Urothelium cell line (cell line): Measurements from ENCODE around the gene UXS1.

Experiments used
- DNase-seq: peaks from one replicate; pipeline ENCODE4 v3.0.0; 2011; ENCODE audit warnings: low spot score, mixed read lengths
- FAIRE-seq: peaks from 2 replicates; lab custom pipeline; 2011; peaks lifted over from hg19 to GRCh38; lab: Jason Lieb, UNC

The UXS1 gene

DNA sequence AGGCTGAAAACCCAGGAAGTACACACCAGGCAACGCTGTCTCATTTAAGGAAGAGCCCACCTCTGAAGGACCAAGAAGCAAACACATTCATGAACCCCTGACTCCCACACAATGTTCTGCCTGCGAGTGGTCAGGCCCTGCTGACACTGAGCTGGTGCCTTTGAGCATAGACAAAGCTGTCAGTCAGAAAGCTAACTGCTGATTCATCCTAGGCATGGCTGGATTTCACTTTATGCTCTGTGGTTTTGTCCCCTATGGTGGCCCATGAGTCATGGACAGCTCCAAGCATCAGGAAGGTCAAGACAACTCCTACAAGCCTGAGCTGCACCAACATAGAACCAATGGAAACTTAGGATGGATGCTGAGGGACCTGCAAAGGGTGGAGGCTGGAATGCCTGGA is 78.9 kb downstream of the UXS1 start:
- DNase-seq (peak; percentile 86), FAIRE-seq (peak; percentile 97)

DNA sequence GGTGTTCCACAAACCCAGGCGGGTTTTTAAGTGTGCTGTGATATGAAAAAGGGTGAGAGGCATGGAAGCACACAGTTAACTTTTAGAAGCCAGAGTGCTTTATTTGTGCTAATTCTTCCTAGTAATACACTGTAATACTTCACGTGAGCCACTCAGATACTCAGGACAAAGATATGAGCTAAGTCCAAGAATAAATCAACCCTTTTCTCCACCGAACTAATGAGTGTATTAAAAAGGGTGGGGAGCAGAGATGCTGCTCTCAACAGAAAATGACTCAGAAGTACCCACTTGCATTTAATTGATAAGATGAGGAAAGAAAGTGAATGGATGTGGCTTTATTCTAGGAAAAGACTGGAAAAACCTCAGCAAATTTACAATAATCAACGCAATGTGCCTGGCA is 79.9 kb downstream of the UXS1 start:
- no peak for FAIRE-seq
- no peak for DNase-seq

DNA sequence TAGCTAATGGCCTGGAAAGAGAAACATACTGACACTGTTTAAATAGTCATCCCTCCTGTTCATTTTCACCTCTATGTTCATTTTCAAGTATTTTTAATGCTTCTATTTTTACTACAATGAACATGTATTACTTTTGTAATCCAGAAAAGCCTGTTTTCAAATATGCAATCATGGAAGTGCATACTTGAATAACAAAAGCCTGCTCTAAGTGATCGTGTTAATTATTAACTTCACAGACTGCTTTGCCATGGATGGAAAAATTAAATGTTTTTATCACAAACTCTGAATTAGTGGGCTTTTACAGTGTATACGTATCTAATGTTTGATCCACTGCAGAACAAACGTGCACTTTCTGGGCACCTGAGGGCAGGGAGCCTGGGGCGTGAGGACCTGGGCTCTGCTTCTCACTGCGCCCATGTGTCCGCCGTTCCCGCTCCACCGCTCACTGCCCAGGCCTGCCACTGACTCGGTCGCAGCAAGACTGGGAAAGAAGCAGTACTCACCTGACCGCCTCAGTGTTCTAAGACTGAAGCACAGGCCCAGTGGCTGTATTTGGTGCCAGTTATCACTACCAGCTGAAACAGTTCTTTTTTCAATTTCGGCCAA is 80.6 kb downstream of the UXS1 start:
- no peak for FAIRE-seq
- no peak for DNase-seq

DNA sequence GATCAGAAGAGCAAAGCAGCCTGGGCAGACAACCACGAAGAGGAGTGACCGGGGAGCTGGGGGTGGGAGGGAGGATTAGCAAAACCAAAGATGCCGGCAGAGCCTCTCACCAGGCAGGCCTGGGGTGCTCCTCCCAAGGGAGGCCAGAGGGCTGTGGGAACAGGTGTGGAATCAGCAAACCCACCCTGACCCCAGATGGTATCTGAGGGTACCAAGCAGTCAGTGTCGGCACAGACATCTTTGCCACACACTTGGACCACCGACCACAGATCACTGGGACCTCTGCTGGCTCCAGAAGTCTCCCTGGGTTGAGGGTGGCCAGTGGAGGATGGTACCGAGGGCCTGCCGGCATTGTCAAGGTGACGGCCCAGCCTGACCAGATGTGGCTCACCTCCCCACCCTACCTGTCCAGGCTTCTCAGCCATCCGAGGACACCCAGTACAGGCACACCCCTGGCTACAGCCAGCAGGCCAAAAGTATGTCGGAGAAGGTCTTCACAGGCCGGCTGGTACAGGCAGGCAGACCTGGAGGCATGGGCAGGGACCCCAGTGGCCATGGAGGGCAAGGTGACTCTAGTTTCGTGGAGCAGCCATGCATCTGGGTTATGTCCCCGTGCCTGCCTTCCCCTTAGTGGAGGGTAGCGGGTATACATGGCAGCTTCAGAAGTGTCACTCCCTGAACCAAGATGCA is 82.1 kb downstream of the UXS1 start:
- DNase-seq (no peak), FAIRE-seq (no peak)

DNA sequence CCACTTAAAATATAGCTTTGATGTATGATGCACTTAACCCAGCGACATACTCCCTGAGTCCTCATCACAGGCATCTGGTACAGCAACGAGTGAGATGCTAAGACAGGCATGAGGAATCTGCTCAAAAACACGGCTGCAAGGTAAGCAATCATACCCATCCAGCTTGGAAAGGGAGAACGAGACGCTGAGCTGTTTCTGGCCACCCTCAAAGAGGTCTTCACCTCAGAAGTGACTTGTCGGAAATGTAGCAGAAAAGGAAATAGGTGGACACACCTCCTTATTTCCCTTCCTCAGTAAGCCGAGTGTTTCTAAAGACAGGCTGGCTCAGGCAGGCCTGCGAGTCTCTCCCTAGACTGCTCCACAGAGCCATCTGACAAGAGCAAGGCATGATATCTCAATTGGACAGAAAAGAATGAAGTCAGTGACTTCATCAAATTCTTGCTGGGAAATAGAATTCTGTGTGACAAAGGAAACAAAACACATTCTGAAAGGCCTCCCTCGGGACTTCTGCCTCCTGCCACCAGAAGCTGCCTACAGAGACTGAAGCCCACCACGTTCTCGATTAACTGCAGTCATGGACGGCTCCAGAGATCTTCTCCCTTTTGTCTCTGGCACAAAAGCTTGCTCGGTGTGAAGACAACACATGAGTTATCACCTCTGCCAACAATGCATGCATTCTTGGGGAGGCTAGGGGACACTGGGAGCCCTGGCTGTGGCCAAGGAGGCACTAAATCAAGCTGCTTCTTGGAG is 84.3 kb downstream of the UXS1 start:
- DNase-seq (no peak), FAIRE-seq (no peak)

DNA sequence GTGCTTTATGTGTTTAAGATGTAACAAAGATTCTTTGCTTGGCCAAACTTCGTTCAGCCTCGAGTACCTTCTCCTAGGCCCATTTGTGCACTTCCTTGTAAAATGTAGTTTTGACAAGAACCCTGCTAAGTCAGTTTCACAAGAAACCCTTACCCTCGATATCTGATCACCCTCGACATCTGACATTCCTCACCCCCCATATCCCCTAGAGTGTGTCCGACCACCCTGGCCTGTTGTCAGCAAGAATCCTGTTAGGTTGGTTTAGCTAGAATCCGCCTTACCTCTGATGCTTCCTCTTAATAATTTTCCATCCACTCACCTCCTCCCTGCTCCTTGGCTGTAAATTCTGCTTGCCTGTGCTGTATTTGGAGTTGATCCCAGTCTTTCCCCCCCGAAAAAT is 85.3 kb downstream of the UXS1 start:
- FAIRE-seq: no peak
- DNase-seq: no peak

DNA sequence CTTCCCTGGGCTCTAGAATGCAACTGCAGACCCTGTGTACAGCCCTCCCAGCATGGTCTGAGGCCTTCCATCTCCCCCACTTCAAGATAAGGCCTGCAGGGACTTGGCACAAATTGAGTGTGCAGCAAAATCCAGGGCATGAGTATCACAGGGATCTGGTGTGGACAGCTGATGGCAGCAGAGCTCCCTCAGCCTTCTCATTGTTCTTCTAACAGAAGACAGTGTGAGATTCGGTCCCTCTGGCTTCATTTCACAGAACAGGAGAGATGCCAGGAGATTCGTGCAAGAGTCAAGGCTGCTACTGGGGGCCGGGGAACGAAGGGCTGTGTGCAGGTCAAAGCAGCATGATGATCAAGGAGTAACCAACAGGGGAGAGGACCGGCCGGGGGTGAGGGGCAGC is 85.8 kb downstream of the UXS1 start:
- DNase-seq: no peak
- FAIRE-seq: no peak

DNA sequence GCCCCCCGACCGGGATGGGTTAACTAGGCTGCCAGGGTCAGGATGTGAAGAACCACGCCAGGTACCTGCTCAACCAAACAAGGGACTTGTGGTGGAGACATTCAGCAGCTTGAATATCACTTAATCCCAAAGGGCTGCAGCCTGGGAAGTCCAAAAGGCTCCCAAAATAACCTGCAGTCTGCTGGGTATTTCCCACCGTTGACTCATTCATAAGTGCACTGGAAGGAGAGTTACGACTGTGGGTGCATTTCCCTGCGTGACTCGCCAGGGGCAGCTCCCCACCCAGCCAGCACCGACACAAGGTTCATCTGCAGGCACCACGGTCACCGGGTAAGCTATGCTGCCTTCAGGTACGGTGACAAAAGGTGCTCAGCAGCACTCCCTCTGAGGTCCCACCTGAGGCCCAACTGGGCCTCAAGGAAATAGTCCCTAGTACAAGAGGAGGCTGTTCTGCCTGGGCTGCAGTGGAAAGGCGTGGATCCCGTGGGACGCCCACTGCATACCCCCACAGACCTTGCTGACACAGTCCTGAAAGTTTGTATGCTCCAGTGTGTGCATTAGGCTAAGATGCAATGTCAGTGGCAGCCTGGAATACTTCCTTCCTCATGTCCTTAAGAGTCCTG is 86.5 kb downstream of the UXS1 start:
- FAIRE-seq (no peak), DNase-seq (no peak)

DNA sequence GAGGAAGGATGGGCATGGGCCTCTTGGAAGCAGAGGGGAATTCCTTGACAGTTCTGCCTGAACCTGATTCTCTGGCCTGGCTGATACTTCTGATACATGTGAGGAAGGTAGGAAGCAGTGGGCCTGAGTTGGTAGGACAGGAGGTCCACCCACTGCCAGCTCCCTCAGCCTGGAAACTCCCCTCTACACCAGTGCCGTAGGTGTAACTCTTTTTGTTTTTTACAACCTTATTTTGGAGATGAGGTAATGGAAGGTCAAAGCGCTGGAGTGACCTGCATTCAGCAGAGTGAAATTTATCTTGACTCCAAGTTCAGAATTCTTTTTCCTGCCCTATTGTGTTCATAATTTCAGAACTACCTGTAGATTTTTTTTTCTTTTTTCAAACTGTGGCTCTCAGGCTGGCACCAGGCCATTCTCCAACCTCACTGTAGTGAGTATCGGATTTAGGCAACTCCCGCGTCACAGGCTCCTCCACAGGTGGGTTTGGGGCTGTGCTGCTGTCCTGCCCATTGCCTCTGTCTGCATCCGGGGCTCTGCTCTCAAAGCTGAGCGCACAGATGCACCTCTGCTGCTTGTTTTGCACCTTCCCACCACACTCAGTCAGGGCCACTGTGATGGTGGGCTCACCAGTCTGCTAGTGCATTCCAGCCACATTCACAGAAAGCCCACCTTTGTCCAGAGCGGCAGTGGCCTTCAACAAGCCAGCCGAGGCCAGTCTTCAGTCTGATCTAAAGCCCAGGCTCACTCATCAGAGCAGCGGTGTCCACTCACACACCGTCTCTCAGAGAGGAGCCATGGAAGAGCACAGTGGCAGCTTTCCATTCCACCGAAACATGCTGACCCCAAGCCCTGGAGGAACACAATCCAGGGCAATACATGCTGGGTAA is 87.2 kb downstream of the UXS1 start:
- DNase-seq: no peak

DNA sequence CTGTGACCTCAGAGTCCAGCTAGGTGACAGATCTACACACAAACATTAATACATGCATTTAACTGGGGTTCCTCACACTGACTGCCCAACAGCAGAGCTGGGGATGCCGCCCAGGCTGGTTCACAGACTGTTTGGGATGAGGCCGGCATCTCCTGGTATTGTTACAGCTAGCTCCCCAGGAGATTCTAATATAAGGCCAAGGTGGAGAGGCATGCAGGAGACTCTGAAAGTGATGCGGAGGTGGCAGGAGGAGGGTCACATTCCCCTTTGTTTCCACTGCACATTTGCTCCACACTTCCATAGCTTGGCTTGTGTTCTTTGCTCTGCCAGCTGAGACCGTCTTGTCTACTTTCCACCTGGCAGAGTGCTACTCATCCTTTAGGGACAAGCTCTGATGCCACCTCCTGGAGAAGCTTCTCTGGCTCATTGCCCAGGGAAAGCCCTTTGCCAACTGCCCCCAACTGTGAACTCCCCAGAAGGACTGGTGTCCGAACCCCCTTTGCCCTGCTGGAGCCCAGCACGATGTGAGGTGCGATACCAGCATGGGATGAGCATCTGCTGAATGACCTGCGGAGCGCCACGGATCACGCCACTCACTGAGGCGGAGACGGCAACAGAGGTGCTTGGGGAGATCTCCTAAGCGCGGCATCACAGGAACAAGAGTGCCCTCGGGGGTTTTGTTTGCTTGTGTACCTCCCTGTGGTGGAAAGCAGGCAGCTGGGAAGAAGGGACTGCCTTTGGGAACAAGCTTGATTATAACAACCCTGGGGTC is 88.8 kb downstream of the UXS1 start:
- no peak for DNase-seq
- no peak for FAIRE-seq

More for the DNA sequence above, 87.2 kb downstream of the UXS1 start:
- FAIRE-seq: peak; percentile 85

DNA sequence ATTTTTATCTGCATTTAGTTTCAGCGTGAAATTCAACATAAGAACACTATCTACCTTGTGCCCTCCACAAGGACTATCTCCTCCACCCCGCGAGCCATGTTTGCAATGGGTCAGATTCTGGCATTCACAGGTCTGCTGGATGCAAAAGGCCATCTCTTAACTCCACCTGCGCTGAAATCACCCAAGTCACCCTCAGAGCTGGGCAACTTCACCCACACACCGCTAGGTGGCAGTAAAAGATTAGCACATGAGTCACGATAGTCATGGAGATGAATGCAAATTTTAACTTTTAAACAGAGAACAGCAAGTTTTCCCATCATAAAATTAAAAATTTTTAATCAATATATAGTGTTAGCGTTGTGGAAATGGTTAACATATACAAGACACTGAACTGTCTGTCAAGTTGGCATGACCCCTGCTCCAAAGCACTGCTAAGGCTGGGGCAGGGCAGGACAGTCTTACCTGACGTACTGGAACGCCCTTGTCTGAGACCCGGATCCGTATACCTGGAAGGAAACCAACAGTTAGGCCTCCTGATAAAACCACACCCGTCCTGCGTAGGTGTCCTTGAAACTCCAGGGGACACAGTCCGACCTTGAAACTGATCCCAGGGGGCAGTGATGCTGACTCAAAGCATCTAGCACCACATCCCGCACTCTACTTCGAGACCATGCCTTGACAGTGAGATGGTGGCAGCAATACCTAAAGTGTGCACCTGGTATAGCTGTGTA is 89.6 kb downstream of the UXS1 start:
- peak; percentile 82 for DNase-seq

DNA sequence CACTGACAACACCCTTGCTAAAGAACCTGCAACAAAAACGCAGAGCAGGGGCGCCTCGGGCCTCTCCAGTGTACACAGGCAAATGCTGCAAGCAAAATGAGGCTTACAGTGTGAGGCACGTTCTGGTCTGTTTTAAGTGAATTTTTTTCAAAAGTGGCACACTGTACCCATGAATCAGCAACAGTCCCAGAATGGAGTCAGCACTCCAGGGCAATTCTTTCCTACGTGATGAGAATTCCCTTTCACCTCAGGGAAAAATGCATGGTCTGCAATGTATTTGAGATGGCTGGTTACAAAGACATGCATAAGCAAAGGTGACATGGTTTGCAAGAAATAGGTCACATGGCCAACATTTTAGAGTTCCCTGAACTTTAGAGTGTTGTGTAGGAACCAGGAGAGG is 94.4 kb downstream of the UXS1 start:
- DNase-seq (no peak), FAIRE-seq (no peak)

More for the DNA sequence above, 89.6 kb downstream of the UXS1 start:
- peak; percentile 74 for FAIRE-seq

DNA sequence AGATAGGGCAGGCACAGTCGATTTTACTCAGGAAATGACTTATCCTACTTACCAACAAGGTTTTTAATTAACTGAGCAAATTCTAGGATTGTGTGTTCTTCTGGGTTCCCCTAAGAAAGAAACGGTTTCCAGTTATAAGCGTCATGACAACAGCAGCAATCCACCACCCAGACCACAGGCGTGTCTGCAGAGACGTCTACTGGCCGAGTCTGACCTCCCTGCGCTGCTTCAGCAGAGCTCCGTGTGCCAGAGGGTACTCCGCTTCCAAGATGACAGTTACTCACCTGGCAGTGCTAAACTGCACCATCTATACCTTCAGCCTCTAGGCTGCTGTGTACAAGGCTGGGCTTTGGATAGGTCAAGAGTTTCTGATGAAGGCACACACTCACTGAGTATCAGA is 95.4 kb downstream of the UXS1 start:
- DNase-seq (no peak), FAIRE-seq (no peak)

DNA sequence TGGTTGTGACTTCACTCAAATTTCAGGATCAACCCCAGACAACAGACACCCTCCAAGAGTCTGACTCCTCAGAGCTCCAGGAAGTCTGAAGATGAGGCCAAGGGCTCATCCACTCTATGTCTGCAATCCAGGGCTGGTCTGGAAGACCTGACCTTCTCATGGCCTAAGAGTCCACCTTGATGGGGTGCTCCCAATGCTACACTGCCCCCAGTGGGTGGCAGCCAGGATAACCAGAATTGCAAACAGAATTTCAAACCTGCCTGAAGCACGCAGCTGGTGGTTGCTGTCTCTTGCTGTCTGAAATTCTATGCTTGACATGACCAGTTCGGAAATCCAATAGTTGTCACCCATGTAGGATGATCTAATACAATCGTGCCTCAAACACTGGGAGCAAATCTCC is 96.0 kb downstream of the UXS1 start:
- FAIRE-seq: no peak
- DNase-seq: peak; percentile 48

DNA sequence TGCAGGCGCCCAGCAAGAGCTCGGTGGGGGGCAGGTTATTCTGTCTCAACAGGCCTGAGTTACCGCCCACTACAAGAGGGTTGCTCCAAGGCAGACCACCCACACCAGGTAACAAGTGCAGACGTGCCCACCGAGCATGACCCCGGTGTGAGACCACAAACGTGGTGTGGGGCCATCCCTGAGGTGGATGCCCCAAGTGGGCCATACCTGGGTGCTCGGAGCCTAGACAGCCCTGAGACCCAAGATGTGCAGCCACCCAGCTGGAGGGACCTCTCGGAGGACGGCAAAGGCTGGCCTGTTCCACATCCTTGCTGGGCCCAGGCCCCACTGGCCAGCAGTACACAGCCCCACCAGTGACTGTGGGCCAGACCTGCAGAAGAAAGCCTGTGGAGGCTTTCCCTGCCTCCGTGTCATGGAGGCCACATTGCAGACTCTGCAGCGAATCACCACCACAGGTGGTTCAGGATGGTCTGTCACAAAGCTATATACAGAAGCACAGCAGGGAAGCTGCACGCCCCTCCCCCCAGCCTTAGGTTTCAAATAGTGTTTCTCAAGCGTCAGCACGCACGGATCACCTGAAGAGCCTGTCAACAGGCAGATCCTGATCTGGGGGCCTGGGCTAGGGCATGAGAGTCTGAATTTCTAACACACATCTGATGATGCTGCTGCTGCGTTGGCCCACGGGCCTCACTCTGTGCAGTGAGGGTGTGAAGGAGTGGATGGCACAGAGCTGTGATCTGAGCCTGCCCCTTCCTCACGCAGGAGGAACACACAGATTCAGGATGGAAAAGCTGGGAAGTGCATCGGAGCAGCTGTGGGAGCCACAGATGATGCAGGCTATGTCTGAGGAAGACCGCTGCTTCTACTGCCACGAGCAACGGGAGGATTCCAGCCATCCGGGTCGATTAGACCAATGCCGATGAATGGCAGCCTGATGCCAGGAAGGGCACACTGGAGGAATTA is 96.8 kb downstream of the UXS1 start:
- FAIRE-seq (no peak), DNase-seq (no peak)

DNA sequence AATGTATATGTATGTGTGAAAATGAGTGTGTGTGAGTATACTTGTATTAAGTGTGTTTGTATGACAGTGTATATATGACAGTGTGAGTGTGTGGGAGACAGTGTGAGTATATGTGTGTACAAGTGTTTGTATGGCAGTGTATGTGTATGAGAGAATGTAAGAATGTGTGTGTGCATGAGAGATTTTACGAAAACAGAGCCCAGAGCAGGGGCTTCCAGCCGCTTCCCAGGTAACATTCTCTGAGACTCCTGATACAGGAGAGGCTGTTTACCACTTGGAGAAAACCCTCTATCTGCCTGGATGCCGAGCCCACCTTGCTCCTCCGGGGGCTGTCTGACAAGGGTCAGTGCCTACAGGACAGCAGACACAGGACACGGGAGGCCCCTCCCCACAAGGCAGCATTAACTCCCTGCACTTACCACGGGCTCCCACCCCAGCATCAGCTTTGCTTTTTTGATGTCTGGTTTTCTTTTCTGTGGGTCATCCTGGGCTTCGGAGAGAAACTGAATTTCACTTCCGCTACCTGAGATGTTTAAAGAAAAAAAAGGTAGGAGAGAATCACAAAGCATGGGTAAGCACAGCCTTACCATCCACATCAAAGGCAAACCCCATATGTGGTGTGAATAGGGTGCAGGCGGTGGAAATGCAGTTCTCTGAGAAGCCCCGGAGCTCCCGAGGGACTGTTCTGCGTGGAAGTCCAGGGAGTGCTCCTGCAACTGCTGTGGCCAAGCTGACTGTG is 97.6 kb downstream of the UXS1 start:
- no peak for DNase-seq
- FAIRE-seq: no peak

DNA sequence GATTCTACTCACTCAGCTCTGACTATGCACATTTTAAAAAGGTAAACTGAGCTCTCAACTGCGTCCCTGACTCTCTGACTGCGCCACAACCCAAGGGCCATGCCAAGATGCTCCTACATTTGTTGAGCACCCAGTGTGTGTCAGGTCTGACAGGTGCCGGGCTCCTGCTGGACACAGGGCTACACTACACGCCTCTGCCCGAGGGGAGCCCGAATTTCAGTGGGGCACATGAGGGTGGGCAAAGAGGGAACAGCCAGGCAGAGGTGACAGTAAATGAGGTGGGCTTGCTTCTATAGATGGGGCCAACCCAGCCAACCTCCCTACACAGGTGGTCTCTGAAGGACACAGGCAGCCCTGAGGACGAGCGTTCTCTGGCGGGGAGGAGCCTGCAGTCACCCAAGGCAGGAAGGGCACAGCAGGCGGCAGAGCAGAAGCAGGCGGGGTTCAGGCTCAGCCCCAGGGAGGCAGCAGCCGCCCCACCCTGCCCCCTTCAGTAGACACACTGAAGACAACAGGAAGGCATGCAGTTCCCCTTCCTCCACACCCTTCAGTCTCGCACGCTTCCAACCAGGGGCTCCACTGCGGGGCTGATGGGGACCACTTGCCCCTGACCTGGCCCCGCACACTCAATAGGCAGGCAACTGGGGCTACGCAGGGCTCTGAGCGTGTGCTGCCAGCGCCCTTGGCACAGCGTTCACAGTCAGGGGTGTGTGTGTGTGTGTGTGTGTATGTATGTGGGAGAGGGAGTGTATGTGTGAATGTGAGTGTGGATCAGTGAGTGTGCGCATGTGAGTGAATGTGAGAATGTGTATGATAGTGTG is 98.4 kb downstream of the UXS1 start:
- DNase-seq (no peak), FAIRE-seq (peak; percentile 94)
